A673 (cell line): ENCODE measurements around the gene ATF2. TPM values are rescaled to one million over a fixed set of nuclear protein-coding genes. Genes with fewer than 3 reads are reported as not detected.

Experiments
- BruUV-seq: library from RNA; stranded (reverse); fragments of 400-500 nt; replicated peaks from 2 replicates; lab custom pipeline; 2021; lab: Mats Ljungman, UMichigan
- CTCF ChIA-PET: fragments of 300-600 bp; sonication (Branson Sonifier 250); formaldehyde crosslinking; loops from one replicate; lab custom pipeline; 2022; ENCODE audit warnings: antibody characterized with exemption; lab: Charles Lee
- POLR2A ChIA-PET: fragments of 300-600 bp; sonication (Branson Sonifier 250); formaldehyde crosslinking; loops from one replicate; lab custom pipeline; 2022; ENCODE audit warnings: antibody characterized with exemption; ENCODE audit not compliant: low non-redundant PET; lab: Charles Lee
- DNase-seq: peaks from one replicate; pipeline ENCODE4 v3.0.0-alpha.2; 2015; ENCODE audit warnings: low spot score
- H3K27ac ChIP-seq: fragments of 200-600 bp; sonication (generic); 2 replicates; pipeline ENCODE4 v1.5.1; 2016; ENCODE audit warnings: mixed run types, low read depth, mild to moderate bottlenecking, mixed read lengths, antibody characterized with exemption, low read length; ENCODE audit not compliant: poor library complexity, severe bottlenecking
- H3K27me3 ChIP-seq: fragments of 200-600 bp; sonication (generic); replicated peaks from 2 replicates; pipeline ENCODE4 v1.6.1; 2017; ENCODE audit warnings: mixed run types, low read depth, mild to moderate bottlenecking, mixed read lengths, antibody characterized with exemption, low read length; ENCODE audit not compliant: insufficient read depth, poor library complexity
- H3K36me3 ChIP-seq: fragments of 200-600 bp; sonication (generic); 2 replicates; pipeline ENCODE4 v1.6.1; 2016; ENCODE audit warnings: mixed run types, mild to moderate bottlenecking, mixed read lengths, antibody characterized with exemption, low read length; ENCODE audit not compliant: insufficient read depth, poor library complexity, severe bottlenecking
- H3K4me1 ChIP-seq: fragments of 200-600 bp; sonication (generic); 2 replicates; pipeline ENCODE4 v1.6.1; 2017; ENCODE audit warnings: mixed run types, mild to moderate bottlenecking, mixed read lengths, antibody characterized with exemption, low read length; ENCODE audit not compliant: insufficient read depth, poor library complexity, severe bottlenecking
- H3K4me3 ChIP-seq: fragments of 200-600 bp; sonication (generic); 2 replicates; pipeline ENCODE4 v1.5.1; 2016; ENCODE audit warnings: low read depth, mixed run types, mild to moderate bottlenecking, mixed read lengths, low read length; ENCODE audit not compliant: poor library complexity, severe bottlenecking
- H3K9me3 ChIP-seq: fragments of 200-600 bp; sonication (generic); 2 replicates; pipeline ENCODE4 v1.6.1; 2016; ENCODE audit warnings: mixed run types, low read depth, mild to moderate bottlenecking, mixed read lengths, antibody characterized with exemption, low read length; ENCODE audit not compliant: poor library complexity, severe bottlenecking
- EZH2 ChIP-seq: fragments of 200-600 bp; sonication (generic); IDR thresholded peaks from 2 replicates; pipeline ENCODE4 v1.6.1; 2017; ENCODE audit warnings: borderline replicate concordance, low read depth, mild to moderate bottlenecking, mixed read lengths, antibody characterized with exemption, low read length; ENCODE audit not compliant: poor library complexity, severe bottlenecking
- intact Hi-C: fragments of 100-400 bp; cut with micrococcal nuclease; formaldehyde crosslinking; loops from one replicate; pipeline ENCODE4 v1.10.0; 2022; ENCODE audit not compliant: unreplicated experiment
- total RNA-seq: library from RNA; stranded (reverse); gene quantifications from 2 replicates; pipeline ENCODE4 v1.2.3, GENCODE V29; 2021
- TF ChIP-seq, protein P1 (sequence below): fragments of 300-800, 200-600 bp; sonication (generic); conservative IDR thresholded peaks from 2 replicates; pipeline ENCODE4 v1.5.1; 2017; ENCODE audit warnings: low read depth, mild to moderate bottlenecking, antibody characterized with exemption, low read length, moderate library complexity, mixed read lengths

The ATF2 gene
- total RNA-seq, 1 experiment from 2014 or later = 50.3 TPM

DNA sequence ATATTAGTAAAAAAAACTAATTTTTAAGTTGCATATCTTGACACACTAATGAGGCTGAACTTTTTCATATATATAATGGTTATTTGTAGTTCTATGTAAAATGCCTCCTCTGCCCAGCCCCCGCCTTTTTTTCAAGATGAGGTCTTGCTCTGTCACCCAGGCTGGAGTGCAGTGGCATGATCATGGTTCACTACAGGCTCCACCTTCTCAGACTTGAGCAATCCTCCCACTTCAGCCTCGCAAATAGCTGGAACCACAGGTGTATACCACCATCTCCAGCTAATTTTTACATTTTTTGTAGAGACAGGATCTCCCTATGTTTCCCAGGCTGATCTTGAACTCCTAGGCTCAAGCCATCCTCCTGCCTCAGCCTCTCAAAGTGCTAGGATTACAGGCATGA lies 24.3 kb downstream of the ATF2 start:
- no peak for TF ChIP-seq EZH2
- TF ChIP-seq, protein P1, sequence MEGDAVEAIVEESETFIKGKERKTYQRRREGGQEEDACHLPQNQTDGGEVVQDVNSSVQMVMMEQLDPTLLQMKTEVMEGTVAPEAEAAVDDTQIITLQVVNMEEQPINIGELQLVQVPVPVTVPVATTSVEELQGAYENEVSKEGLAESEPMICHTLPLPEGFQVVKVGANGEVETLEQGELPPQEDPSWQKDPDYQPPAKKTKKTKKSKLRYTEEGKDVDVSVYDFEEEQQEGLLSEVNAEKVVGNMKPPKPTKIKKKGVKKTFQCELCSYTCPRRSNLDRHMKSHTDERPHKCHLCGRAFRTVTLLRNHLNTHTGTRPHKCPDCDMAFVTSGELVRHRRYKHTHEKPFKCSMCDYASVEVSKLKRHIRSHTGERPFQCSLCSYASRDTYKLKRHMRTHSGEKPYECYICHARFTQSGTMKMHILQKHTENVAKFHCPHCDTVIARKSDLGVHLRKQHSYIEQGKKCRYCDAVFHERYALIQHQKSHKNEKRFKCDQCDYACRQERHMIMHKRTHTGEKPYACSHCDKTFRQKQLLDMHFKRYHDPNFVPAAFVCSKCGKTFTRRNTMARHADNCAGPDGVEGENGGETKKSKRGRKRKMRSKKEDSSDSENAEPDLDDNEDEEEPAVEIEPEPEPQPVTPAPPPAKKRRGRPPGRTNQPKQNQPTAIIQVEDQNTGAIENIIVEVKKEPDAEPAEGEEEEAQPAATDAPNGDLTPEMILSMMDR = no peak
- ChIA-PET CTCF (no interaction called here), POLR2A (no interaction called here)
- no peak overlapping the region for H3K27ac ChIP-seq
- no peaks in the 10 kb centered on the region for H3K9me3 ChIP-seq
- H3K4me3 ChIP-seq = no peak overlapping the region
- no peak for DNase-seq
- no peaks in the 10 kb centered on the region for H3K27me3 ChIP-seq
- H3K4me1 ChIP-seq = no peaks in the 10 kb centered on the region
- intact Hi-C loops = no loop called here
- no TSS peak for BruUV-seq
- H3K36me3 ChIP-seq = no peaks in the 10 kb centered on the region

DNA sequence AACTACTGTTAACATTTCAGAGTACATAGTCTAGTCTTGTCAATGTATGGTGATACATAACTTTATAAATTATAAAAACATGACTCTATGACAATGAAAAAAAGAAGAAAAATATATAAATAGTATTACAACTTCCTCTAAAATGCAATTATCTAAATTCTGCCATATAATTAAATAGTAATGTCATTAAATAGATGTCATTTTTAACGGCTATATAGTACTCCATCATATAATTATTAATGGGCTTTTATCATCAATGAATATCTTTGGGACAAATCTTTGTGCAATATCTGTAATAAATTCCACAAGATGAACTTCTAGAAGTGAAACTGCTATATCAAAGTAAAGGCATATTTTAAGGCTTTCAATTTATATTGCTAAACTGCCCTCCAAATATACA lies 24.8 kb downstream of the ATF2 start:
- Histone ChIP-seq H3K4me1 (peaks cover under 1% of the 10 kb centered on the region), H3K9me3 (no peaks in the 10 kb centered on the region), H3K36me3 (no peaks in the 10 kb centered on the region), H3K4me3 (no peak overlapping the region), H3K27me3 (no peaks in the 10 kb centered on the region), H3K27ac (no peak overlapping the region)
- no TSS peak for BruUV-seq
- CTCF ChIA-PET = no interaction called here
- TF ChIP-seq, protein P1 = no peak
- no peak for TF ChIP-seq EZH2
- POLR2A ChIA-PET = no interaction called here
- intact Hi-C loops = no loop called here
- DNase-seq = no peak

DNA sequence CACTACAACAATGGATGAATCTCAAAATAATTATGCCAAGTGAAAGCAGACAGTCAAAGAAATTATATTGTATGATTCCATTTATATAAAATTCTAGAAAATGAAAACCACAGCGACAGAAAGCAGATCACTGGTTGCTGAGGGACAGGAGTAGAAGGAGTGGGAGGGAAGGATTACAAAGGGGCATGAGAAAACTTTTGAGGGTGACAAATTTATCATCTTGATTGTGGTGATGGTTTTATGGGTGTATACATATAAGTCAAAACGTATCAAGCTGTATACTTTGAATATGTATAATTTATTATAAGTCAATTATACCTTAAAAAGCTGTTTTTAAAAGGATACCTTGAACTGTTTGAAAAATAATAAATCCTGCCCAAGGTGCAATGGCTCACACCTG lies 27.7 kb downstream of the ATF2 start:
- Histone ChIP-seq H3K4me1 (peaks cover 21% of the 10 kb centered on the region), H3K4me3 (no peak overlapping the region), H3K9me3 (no peaks in the 10 kb centered on the region), H3K27me3 (no peaks in the 10 kb centered on the region), H3K36me3 (no peaks in the 10 kb centered on the region), H3K27ac (no peak overlapping the region)
- intact Hi-C loops = no loop called here
- no TSS peak for BruUV-seq
- no peak for DNase-seq
- ChIA-PET CTCF (no interaction called here), POLR2A (no interaction called here)
- TF ChIP-seq, protein P1 = no peak
- no peak for TF ChIP-seq EZH2
